Kidney (tissue), 14 donors: ENCODE results near the gene ALK. TPM values are rescaled to one million over a fixed set of nuclear protein-coding genes. Genes with fewer than 3 reads are reported as not detected.

ENCODE experiments used
- DNase-seq, 5 donors: peaks; one replicate each; pipeline ENCODE4 v3.0.0-alpha.2; 2013 to 2020
- FAIRE-seq: peaks from 2 replicates; lab custom pipeline; 2012; peaks lifted over from hg19 to GRCh38; lab: Jason Lieb, UNC
- H3K27ac ChIP-seq, 2 donors: one replicate each; pipeline ENCODE4 v1.7.0; 2013; ENCODE audit warnings: low read depth in 2 of 2, low read length in 2 of 2, inconsistent platforms in 1 of 2
- H3K27me3 ChIP-seq: one replicate; pipeline ENCODE4 v1.7.1; 2013; ENCODE audit warnings: low read length, inconsistent platforms; ENCODE audit not compliant: control insufficient read depth, insufficient read depth
- H3K36me3 ChIP-seq, 3 donors: one replicate each; pipeline versions ENCODE4 v1.7.0 to v1.7.1; 2013; ENCODE audit warnings: low read length in 3 of 3, control low read depth in 1 of 3, inconsistent platforms in 1 of 3; ENCODE audit not compliant: insufficient read depth in 3 of 3, control insufficient read depth in 2 of 3
- H3K4me1 ChIP-seq, 3 donors: one replicate each; pipeline versions ENCODE4 v1.7.0 to v1.7.1; 2013; ENCODE audit warnings: low read length in 3 of 3, inconsistent platforms in 1 of 3, low read depth in 1 of 3; ENCODE audit not compliant: control insufficient read depth in 2 of 3, insufficient read depth in 2 of 3
- H3K4me3 ChIP-seq, 3 donors: one replicate each; pipeline versions ENCODE4 v1.7.0 to v1.8.1; 2013; ENCODE audit warnings: low read length in 3 of 3, control low read depth in 1 of 3, inconsistent platforms in 1 of 3
- H3K9ac ChIP-seq, 3 donors: one replicate each; pipeline versions ENCODE4 v1.7.0 to v1.7.1; 2013; ENCODE audit warnings: low read length in 3 of 3, control low read depth in 1 of 3, inconsistent platforms in 1 of 3
- H3K9me3 ChIP-seq, 3 donors: one replicate each; pipeline versions ENCODE4 v1.7.0 to v1.7.1; 2013; ENCODE audit warnings: low read length in 3 of 3, control low read depth in 1 of 3, inconsistent platforms in 1 of 3; ENCODE audit not compliant: control insufficient read depth in 2 of 3, insufficient read depth in 1 of 3
- intact Hi-C: fragments of 100-400 bp; cut with DNase I; formaldehyde crosslinking; loops from one replicate; pipeline ENCODE4 v1.11.1; 2022
- polyA plus RNA-seq: library from polyadenylated mRNA; stranded (reverse); fragments of 350-450 nt; fragmentation: Illumina TruSeq; extraction: RNeasy Lipid Tissue Mini Kit (QIAGEN cat#74804); gene quantifications from one replicate; pipeline ENCODE4 v1.2.3, GENCODE V29; 2014; ENCODE audit warnings: low read depth, low replicate concordance; ENCODE audit not compliant: insufficient read depth
- total RNA-seq: library from RNA; stranded (reverse); fragmentation: NEBNext Ultra II Directional; extraction: Animal tissue kit (Norgen Biotek cat#: 25700); gene quantifications from one replicate; pipeline ENCODE4 v1.2.1, GENCODE V29; 2021
- TF ChIP-seq, protein P1 (sequence below): IDR thresholded peaks from 3 replicates; pipeline ENCODE4 v1.5.1; 2012; ENCODE audit warnings: mild to moderate bottlenecking, moderate library complexity, borderline replicate concordance; ENCODE audit not compliant: insufficient read depth; ENCODE audit errors: extremely low read depth
- donor health status: control.
- donor health status: control.
- donor health status: control.
- donor health status: control.
- donor health status: control.
- donor health status: DM: yes; HTN: yes; CAD: no.
- donor health status: Normal renal cell carcinoma (clear cell type).

ALK gene
- total and polyA plus RNA-seq, 2 donors from 2014 or later = 0.13 TPM; not detected in 1

DNA sequence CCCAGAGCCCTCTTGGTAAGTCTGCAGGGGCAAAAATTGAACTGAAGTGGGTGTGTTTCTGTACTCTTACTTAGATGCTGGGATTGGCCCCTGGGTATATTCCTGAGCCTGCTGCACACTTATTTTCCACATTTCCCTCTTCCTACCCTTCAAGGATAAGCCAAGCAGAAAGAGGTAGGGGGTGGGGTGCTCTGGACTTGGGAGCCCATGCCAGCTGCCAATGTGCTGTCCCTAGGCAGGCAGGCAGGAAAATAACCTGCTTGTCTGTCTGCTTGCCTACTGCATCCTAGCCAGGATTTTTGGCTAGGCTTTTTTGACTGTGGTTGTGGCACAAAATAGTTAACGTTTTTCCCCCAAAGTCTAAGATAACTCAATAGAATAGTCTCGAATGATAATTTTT lies 234.3 kb downstream of the ALK start:
- no peak overlapping the region for H3K27ac ChIP-seq
- H3K36me3 ChIP-seq = no peaks in the 10 kb centered on the region
- FAIRE-seq = no peak
- intact Hi-C loops = no loop called here
- peaks cover 0 to 3% (median 0%) of the 10 kb centered on the region in 3 donors for H3K4me1 ChIP-seq
- no peak overlapping the region for H3K4me3 ChIP-seq
- peaks cover 0 to 3% (median 0%) of the 10 kb centered on the region in 3 donors for H3K9me3 ChIP-seq
- no peak overlapping the region for H3K9ac ChIP-seq
- H3K27me3 ChIP-seq = no peaks in the 10 kb centered on the region
- DNase-seq = no peak
- TF ChIP-seq, protein P1, sequence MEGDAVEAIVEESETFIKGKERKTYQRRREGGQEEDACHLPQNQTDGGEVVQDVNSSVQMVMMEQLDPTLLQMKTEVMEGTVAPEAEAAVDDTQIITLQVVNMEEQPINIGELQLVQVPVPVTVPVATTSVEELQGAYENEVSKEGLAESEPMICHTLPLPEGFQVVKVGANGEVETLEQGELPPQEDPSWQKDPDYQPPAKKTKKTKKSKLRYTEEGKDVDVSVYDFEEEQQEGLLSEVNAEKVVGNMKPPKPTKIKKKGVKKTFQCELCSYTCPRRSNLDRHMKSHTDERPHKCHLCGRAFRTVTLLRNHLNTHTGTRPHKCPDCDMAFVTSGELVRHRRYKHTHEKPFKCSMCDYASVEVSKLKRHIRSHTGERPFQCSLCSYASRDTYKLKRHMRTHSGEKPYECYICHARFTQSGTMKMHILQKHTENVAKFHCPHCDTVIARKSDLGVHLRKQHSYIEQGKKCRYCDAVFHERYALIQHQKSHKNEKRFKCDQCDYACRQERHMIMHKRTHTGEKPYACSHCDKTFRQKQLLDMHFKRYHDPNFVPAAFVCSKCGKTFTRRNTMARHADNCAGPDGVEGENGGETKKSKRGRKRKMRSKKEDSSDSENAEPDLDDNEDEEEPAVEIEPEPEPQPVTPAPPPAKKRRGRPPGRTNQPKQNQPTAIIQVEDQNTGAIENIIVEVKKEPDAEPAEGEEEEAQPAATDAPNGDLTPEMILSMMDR = no peak

DNA sequence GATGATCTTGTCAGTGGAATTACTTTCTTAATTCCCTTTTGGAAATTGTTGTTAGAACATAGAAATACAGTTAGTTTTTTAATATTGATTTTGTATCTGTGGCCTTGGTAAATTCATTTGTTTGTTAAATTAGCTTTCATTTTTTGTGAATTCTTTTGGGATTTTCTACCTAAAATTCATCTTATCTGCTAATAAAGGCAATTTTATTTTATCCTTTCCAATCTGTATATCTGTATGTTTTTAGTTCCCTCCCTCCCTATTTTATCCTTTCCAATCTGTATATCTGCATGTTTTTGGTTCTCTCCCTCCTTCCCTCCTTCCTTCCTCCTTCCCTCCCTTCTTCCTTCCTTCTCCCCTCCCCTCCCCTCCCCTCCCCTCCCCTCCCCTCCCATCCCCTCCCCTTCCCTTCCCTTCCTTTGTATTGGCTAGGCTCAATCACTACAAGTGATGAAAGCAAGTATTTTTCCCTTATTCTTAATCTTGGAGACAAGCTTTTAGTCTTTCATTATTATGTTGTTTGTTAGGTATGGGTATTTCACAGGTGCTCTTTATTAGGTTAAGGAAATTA lies 244.4 kb downstream of the ALK start:
- Histone ChIP-seq H3K4me1 (no peaks in the 10 kb centered on the region), H3K4me3 (no peak overlapping the region), H3K36me3 (no peaks in the 10 kb centered on the region), H3K27me3 (no peaks in the 10 kb centered on the region), H3K27ac (no peak overlapping the region), H3K9ac (no peak overlapping the region), H3K9me3 (peaks cover 0 to 2% (median 0%) of the 10 kb centered on the region in 3 donors)
- FAIRE-seq (no peak), DNase-seq (no peak)
- intact Hi-C loops = no loop called here
- TF ChIP-seq, protein P1 = no peak

DNA sequence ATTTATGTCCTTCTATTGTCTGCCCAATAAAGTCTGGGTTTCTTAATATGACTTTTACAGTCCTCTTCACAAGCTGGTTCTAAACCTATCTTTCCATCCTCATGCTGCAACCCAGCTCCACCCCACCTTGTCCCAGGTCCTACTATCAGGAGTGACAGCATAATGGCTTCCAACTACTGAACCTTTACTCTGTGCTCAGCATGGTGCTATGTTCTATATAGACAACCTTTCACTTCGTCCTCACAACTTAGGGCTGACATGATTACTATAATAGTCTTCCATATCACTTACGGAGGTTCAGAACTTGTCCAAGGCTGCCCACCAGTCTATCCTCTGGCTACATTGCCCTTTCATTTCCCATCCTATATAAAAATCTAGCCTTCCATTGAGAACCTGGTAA lies 256.8 kb downstream of the ALK start:
- no peak overlapping the region for H3K9ac ChIP-seq
- no peak overlapping the region for H3K27ac ChIP-seq
- FAIRE-seq = no peak
- DNase-seq = no peak
- no peaks in the 10 kb centered on the region for H3K36me3 ChIP-seq
- H3K4me3 ChIP-seq = no peak overlapping the region
- no peaks in the 10 kb centered on the region for H3K4me1 ChIP-seq
- TF ChIP-seq, protein P1 = no peak
- H3K27me3 ChIP-seq = no peaks in the 10 kb centered on the region
- peaks cover 0 to 4% (median 0%) of the 10 kb centered on the region in 3 donors for H3K9me3 ChIP-seq
- intact Hi-C loops = no loop called here

DNA sequence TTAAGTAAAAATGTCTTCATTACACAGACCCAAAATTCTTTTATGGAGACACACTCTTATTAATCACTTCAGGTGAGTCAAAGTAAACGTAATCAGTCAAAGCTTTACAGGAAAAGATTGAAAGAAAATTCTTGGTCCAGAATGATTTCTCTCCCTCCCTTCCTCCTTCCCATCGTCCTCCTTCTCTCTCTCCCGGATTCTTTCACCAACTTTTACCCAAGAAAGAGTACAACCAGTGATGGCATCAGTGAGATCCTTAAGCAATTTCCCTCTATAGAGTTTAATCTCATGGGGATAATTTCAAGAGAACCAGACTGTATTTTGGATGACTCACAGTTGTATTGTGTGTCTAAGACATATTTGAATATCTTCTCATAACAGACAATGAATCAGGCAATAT lies 258.1 kb downstream of the ALK start:
- DNase-seq = no peak
- H3K27me3 ChIP-seq = no peaks in the 10 kb centered on the region
- no peak overlapping the region for H3K4me3 ChIP-seq
- no peaks in the 10 kb centered on the region for H3K9me3 ChIP-seq
- FAIRE-seq = no peak
- H3K9ac ChIP-seq = no peak overlapping the region
- TF ChIP-seq, protein P1 = no peak
- no peaks in the 10 kb centered on the region for H3K4me1 ChIP-seq
- no peak overlapping the region for H3K27ac ChIP-seq
- intact Hi-C loops = no loop called here
- H3K36me3 ChIP-seq = no peaks in the 10 kb centered on the region
